AG08395 (cell line): ENCODE data around the gene ALOX15B.

Source experiments
- DNase-seq: peaks from one replicate; pipeline ENCODE4 v3.0.0; 2012; ENCODE audit warnings: mixed read lengths, low spot score

ALOX15B gene

DNA sequence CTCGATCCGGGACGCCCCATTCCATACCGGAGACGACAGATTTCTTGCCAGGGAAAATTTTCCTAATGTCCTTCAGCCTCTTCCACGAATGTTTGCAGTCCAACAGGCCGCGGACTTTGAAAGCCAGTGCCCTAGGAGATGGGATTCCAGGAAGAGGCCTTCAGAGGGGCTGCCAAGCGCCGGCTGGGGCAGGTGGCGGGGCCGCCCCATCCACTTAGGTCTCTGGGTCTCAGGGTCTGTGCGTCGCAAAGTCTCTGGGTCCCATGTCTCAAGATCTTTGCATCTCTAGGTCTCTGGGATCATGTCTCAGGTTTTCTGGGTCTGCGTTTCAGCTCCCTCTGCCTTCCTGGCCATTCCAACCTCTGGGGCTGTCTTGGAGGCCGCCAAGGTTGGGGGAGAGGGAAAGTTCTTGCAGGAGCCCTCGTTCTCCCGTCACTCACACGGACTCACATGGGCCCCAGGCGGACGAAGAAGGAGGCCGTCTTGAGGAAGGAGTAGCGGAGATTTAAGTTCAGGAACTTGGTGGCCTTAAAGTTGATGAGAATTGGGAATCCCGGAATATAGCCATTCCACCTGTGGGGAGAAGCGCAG is 41.4 kb downstream of the ALOX15B start:
- no peak for DNase-seq

DNA sequence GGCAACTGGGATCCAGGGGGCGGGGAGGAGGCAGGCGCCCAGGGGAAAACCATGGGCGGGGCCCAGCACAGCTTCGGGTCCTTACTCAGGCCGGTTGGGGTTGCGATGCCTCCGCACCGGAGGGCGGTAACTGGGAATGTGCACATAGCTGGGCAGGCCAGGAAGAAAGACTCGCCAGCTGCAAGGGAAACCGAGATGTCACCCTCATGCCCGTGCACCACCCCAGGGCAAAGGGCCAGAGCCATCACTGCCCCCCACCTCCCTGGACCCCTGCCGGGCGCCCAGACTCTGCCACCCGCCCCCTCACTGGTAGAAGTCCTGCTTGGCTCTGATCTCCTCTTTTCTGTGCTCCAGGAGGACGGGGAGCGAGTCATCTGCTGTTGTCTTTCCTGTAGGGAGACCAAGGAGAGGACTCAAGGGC is 42.0 kb downstream of the ALOX15B start:
- DNase-seq, result no peak

DNA sequence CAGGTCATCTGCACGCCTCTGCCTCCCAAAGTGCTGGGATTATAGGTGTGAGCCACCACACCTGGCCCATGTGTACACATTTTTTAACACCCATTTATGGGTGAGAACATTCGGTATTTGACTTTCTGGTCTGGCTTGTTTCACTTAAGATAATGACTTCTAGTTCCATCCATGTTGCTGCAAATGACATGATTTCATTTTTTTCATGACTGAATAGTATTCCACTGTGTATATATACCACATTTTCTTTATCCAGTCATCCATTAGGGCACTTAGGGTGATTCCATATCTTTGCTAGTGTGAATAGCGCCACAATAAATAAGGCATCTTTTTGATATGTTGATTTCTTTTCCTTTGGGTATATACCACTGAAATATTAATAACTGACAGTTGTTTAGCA is 43.0 kb downstream of the ALOX15B start:
- DNase-seq, result no peak

DNA sequence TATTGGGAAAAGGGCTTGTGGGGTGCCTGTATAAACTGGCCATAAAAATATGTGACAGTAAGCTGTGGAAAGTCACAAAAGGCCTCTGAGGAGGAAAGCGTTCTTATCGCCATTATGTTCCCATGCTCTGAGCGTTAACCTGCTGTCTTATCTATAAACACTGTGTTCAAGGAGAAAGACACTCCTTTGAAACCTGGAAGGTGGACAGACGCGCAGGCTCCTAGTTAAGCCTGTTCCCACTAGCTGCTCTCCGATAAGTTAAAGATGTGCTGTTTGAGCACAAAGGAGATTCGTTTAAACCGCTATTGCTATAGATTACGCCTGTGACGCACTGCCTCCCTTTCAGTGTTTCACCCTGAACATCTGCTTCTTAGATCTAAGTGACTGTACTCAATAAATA is 43.4 kb downstream of the ALOX15B start:
- DNase-seq, result no peak

DNA sequence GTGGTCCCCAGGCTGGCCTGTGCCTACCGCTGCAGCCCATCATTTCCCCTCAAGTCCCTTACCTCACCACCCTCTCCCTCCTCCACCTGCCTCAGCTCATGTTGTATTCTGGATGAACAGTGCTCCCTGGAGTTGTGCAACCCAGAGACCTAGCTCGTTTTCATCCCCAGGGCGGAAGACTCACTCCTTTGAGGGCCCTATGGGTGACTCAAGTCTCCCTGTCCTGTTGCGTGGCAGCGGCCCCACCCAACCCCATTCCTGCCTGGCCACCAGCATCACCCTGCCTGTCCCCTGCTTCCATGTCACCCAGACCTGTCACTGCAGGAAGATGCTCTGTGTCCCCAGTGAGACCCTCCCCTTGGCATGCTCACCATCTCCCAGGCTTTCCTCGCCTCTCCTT is 45.4 kb downstream of the ALOX15B start:
- no peak for DNase-seq

DNA sequence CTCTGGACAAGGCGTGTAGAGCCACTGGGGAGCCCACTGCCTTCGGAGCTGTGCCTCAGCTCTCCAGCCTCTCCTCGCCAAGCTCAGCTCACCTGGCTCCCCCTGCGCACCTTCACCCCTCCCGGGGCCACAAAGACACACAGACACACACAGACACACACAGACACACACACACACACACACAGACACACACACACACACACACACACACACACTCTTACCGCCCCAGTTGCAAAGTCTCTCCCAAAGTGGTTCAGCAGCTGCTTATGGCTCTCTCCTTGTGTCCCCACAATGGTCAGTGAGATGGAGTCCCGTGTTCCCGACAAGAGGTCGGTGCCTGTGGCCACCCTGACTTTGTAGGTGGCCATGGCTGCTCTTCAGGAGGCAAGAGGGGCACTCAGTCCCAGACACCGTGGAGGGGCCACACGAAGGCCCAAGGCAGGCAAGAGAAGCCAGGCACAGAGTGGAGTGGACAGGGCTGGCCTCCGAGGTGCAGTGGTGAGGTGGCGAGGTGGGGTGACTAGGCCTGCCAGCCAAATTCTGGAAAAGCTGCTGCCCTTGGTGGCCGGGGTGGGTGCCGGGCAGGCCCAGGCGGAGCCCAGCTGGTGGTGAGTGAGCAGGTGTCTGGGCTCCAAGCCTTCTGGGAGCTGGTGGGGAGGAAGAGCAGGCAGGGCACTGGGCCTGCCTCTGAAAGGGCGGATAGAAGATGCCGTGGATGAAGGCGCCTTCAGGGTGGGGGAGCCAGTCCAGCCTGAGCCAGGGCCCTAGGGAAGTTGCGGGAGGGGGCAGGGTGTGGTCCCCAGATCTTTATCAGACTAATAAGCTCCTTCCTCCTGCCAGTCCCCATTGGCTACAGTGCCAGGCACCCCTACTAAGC is 48.5 kb downstream of the ALOX15B start, which contains the start of gene ALOX12B:
ALOX12B (minus strand) TSS at position 642 of the 877 bp plus-strand sequence; CDS start at position 368, 274 bp downstream.
- no peak for DNase-seq

DNA sequence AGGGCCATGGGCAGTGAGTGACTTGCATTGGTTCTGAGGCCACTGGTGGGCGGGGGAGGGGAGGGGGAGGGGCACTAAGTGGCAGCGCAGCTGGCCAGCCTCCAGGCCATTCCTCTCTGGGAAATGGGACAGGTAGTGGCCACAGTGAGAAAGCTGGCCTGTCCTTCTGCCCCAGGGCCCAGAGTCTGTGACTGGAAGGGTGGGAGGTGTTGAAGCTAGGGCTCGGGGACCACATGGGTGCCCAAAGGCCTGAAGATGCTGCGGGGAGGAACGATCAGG is 49.0 kb downstream of the ALOX15B start:
- DNase-seq, result no peak

DNA sequence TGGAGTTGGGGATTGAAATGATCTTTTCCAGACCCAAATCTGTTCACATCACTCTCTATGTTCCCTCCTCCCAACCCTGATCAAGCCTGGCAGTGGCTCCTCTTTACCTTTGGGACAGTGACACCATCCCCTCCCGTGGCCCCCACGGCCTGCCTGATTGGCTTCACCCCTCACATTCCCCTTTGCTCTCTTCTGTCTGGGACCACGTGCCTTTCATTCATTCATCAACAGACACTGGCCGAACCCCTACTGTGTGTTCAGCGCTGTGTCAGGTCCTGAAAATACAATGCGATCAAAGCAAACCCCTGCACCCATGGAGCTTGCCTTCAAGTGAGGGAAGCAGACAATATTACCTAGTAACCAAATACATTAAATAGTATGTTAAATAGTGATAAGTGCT is 50.9 kb downstream of the ALOX15B start:
- DNase-seq, result no peak

DNA sequence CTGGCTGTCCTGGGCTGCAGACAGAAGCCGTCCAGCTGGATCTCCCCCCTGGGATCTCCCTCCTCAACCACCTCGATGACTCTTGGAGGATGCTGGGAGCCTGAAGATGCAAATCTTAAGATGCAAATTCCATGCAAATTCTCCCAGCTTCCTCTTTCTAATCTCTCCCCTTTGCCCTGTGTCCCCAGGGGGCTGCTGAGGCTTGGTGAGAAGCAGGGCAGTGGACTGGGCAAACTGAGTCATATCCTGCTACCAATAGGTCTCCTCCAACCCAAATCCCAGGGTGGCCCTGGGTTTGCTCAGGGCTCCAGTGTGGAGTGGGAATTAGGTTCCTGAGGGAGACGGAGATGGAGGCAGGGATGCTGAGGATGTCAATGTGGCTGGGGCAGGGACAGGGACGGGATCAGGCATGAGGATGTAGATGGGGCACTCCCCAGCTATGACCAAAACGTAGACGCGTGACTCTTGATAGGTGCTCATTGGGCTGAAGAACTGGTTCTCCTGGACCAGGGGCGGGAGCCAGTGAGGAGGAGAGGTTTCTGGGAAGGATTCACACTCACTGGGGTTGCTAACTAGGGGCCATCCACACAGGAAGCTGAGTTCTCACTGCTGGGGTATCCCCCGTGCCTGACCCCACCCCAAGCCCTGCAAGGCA is 52.3 kb downstream of the ALOX15B start:
- no peak for DNase-seq

DNA sequence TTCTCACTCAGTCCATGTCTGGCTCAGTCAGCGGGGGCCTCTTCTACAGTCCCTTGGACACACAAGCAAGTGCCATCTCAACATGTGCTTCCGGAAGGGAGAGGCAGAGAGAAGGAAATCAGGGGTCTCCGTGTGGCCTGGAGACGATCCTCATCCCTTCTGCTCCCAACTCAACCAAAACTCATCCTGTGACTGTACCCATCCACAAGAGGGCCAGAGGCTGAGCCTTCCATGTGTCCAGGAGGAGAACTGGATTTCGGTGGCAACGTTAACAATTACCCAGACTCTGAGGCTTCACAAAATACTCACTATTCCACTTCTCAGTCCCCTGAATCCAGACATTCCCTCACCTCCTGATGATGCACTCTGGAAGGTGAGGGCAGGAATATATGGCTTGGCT is 56.5 kb downstream of the ALOX15B start:
- no peak for DNase-seq

DNA sequence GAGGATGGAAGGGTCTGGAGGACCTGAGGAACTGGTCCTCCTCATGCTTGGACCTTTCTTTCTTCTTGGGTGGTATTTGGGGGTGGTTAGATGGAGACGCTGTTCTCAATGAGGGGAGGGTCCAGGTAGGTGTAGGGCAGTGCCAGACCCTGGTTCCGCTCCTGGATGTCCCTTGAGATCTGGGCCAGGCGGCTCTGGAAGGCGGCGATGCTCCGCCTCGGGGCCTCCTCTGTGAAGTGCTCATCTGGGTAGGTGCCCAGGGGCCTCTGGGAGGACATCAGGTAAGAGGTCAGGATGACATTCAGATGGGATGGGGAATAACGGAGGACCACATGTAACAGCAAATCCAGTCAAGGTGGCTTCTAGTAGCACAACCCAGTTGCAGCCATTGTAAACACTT is 57.7 kb downstream of the ALOX15B start:
- no peak for DNase-seq
